ENCODE results near the gene OPTN.
A peak's percentile ranks its signal among the peaks of the same experiment; 100 is the strongest.

GRCh38 chr10:13100349-13101294 lies 659 bp downstream of the OPTN start:
- no peak for TF ChIP-seq EP300 (IDR thresholded peaks at IDR 0.05)
- TF ChIP-seq POLR2A (IDR thresholded peaks at IDR 0.05): no peak
- TF ChIP-seq CTCF (IDR thresholded peaks at IDR 0.05): no peak
- peak in 1 of 3 donors; percentile 5 for TF ChIP-seq POLR2AphosphoS5 (IDR thresholded peaks at IDR 0.05)

Data from stomach (tissue), 4 donors.